ENCODE measurements around the gene EXOC3.
"Not testable (repeated sequence)": the region's sequence is repeated elsewhere in the genome, so short reads cannot be mapped to it uniquely, and the experiment has no call there.

EXOC3 gene

DNA sequence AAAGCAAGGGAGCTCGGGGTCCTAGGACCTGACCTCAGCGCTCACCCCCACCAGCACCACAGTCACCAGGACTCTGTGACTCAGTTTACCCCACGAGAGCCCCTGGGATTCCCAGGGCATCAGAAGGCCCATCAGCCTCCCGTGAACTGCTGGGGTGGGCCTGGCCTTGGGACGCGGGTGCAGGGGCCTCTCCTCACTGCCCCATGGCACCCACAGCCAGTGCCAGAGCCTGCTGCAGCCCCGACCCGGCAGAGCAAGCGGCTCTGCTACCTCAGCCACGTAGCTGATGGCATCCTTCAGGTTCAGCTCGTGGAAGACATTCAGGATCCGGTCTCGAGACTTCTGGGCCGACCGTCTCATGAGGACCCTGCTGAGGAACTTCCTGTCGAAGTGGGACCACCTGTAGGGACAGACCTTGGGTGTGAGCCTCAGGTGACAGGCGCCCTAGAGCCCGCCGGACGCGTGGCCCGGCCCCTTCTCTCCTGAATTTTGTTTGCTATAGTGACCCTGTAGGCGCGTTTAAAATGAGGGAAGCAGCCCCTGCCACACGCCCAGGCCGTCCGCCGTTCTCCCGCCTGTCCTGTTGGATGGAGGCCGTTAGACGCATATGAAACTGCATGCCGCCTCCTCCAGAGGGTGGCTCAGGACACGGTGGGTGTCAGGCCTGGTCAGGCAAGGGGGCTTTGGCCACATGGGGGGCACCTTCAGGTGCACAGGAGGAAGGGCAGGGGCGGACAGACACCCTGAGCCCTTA, 36.8 kb downstream of the EXOC3 start:
- TF ChIP-seq ZNF274 (IDR thresholded peaks at IDR 0.05; ENCODE audit: low read depth, low read length): no peak

DNA sequence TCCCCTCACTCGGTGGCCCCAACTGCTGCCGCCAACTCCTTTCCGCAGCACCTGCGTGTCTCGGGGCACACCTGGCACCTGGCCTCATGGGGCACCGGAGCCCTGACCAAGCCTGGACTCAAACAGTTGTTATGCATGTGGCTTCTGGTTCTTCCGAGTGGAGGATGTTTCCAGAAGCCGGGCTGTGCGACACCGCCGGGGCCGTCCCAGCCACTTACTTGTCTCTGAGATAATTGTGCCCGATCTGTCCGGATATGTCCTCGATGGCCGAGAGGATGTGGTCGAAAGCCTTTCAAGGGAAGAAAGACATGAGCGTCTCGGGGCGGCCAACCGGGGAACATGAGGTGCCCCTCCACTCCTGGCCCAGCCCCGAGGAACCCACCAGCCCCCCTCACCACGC, 38.4 kb downstream of the EXOC3 start:
- H3K4me3 ChIP-seq (ENCODE audit: low read length): no peak overlapping the region
- TF ChIP-seq ZNF274 (IDR thresholded peaks at IDR 0.05; ENCODE audit: low read depth, low read length): no peak

More for the DNA sequence above, 36.8 kb downstream of the EXOC3 start:
- no peak overlapping the region for H3K4me3 ChIP-seq (ENCODE audit: low read length)

DNA sequence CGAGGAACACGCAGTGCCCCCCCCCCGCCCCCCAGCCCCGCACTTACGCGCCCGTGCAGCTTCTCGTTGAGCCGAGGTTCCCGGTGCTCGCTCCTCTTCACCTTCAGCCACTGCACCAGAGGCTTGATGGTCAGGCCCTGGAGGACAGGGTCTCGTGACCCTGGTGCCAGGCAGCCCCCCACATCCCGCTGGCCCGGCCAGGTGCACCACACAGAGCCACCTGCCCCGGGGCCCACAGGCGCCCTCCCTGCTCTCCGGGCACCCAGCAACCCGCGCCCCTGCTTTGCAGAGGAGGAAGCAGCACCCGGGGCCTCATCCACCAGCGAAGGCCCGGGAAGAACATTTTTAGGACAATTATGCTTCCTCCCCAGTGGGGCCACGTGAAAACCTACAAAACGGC, 39.0 kb downstream of the EXOC3 start:
- H3K4me3 ChIP-seq (ENCODE audit: low read length): no peak overlapping the region
- no peak for TF ChIP-seq ZNF274 (IDR thresholded peaks at IDR 0.05; ENCODE audit: low read depth, low read length)

DNA sequence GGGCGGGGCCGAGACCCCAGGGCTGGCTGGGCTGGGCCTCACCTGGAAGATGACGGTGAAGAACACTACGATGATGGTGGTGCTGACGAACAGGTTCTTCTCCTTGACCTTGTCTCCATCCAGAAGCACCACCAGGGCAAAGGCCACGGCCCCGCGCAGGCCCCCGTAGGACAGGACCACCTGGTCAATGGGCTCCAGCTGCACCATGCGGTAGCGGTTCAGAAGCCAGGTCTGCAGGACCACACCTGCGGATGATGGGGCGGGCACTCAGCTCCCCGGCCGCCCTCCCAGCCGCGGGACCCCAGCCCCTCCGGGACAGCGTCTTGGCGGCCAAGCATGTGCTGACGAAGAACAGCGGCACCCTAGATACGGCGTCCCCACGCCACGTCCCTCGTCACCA, 39.5 kb downstream of the EXOC3 start:
- H3K4me3 ChIP-seq (ENCODE audit: low read length): no peak overlapping the region
- no peak for TF ChIP-seq ZNF274 (IDR thresholded peaks at IDR 0.05; ENCODE audit: low read depth, low read length)

DNA sequence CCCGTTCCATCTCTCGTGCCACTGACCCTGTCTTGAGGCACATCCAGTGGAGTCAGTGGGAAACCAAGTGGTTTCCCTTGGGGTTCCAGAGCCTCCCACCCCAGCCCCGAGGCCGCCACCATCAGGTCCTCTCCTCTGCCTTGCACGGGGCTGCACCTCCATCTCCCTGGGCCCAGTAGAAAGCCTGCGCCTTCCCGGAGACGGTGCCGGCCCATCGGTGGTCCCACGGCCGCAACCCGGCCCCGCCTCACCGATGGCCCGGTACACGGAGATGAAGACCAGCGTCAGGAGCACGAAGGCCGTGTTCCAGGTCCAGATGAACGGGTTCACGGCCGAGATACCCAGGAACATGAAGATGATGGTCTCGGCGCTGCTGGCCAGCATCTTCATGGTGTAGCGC, 40.0 kb downstream of the EXOC3 start:
- no peak for TF ChIP-seq ZNF274 (IDR thresholded peaks at IDR 0.05; ENCODE audit: low read depth, low read length)
- H3K4me3 ChIP-seq (ENCODE audit: low read length): no peak overlapping the region

DNA sequence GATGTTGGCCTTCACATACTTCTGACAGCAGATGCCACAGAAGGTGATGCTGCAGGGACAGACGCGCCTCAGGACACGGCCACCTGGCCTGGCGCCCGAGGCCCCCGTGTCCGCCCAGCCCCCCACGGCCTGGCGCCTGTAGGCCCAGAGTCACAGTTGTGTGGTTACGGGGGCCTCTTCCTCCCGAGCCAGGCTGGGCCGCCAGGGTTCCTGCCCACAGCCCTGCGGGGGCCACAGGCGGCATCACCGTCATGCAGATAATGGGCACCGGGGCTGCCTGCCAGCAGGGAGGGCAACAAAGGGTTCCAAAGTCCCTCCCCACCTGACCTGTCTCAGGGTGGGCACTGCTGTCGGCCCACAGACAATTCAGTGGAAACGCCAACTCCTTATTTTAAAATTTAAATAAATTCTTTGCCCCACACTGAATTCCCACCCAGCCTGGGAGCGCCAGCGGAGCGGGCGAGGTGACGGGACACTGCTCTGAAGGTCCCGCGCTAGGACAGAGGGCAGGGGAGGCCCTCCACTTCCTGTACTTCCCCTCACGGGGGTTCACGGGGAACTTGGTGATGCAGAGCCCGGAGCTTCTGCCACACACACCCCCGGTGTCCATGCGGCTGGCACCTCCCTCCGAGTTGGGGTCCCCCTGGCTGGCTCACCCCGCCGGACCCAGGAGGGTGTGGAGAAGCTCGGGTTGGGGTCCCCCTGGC, 40.6 kb downstream of the EXOC3 start:
- TF ChIP-seq ZNF274 (IDR thresholded peaks at IDR 0.05; ENCODE audit: low read depth, low read length): no peak
- H3K4me3 ChIP-seq (ENCODE audit: low read length): no peak overlapping the region

DNA sequence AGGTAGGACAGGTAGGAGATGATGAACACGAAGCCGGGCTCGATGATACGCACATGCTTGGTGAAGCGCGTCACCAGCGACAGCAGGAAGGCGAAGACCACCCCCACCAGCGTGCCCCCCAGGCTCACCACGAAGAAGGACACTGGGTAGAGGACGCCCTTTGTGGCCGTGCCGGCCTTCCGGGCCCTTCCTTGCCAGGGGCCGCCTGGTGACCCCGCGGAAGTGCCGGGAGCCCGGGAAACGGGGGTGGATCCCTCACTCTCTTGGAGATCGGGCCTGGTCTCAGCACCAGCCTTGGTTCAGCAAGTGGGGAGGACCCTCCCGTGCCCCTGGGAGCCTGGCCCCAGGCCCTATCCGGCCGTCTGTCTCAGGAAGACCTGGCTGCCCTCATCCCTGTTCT, 41.6 kb downstream of the EXOC3 start:
- TF ChIP-seq ZNF274 (IDR thresholded peaks at IDR 0.05; ENCODE audit: low read depth, low read length): no peak
- H3K4me3 ChIP-seq (ENCODE audit: low read length): no peak overlapping the region

DNA sequence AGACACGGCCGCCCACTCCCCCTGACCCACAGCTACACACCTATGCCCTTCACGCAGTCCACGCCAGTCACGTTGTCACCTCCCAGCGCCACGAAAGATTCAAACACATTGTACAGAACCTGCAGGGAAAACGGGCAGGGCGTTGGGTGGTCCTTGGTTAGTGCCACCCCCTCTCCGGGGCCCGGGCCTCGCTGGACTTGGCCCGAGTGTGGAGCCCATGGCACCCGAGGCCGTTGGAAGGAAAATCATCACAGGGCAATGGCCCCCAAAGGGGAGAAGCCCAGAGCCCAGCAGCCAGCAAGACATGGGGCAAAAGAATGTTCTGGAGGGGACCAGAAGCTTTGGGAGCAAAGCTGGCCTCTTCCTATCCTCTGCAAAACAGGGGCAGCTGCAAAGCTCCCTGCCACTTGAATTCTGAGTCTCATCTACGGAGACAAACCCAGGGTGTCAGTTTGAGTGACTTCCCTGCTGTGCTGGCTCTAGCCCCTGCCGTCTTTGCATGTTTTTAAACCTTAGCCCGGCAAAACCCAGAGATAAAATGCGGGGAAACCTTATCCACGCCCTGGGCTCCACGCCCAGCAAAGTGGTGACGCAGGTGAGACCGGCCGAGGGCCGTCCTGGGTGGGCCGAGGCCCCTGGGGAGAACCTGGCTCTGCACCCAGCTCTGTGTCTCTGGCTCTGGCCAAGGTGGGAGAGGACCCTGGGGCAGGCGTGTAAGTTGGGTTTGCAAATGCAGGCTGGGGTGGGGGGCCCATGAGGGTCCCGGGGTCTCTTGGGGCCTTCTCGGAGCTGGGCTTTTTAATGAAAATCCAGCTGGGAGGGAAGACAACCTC, 42.4 kb downstream of the EXOC3 start:
- TF ChIP-seq ZNF274 (IDR thresholded peaks at IDR 0.05; ENCODE audit: low read depth, low read length): no peak
- H3K4me3 ChIP-seq (ENCODE audit: low read length): no peak overlapping the region

DNA sequence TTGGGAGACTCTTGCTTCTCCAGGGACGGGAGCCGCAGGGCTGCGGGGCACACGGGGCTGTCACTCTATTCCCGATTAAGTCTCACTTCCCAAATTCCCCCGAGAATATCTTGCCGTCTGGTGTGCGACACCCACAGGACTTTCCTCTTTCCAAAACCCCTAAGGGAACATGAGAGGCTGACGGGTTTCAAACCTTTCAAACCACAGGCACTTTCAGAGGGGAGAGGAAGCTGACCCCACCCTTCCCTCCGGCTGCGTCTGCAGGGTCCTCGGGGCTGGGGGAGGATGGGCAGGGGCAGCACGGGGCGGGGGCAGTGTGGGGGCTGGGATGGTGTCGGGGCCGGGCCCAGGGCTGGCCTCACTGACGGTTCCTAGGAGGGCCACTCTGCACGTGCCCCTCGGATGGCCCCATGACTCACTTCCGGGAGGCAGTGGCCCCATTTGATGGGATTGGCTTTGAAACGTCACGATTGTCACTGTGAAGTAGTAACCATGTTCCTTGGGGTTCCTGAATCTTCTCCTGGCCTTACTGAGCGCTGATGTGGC, 43.0 kb downstream of the EXOC3 start:
- no peak for TF ChIP-seq ZNF274 (IDR thresholded peaks at IDR 0.05; ENCODE audit: low read depth, low read length)
- no peak overlapping the region for H3K4me3 ChIP-seq (ENCODE audit: low read length)

DNA sequence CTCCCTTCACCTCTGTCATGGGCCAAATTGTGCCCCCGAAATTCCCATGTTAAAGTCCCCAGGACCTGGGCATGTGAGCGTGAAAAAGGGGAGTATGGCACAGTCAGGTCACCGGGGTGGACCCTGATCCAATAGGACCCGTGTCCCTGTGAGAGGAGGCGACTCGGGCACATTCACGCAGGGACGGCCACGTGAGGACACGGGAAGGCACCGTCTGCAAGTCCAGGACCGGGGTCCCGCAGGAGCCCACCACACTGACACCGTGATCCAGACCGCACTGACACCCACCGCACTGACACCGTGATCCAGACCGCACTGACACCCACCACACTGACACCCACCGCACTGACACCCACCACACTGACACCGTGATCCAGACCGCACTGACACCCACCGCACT, 43.6 kb downstream of the EXOC3 start:
- H3K4me3 ChIP-seq (ENCODE audit: low read length): not testable (repeated sequence)

DNA sequence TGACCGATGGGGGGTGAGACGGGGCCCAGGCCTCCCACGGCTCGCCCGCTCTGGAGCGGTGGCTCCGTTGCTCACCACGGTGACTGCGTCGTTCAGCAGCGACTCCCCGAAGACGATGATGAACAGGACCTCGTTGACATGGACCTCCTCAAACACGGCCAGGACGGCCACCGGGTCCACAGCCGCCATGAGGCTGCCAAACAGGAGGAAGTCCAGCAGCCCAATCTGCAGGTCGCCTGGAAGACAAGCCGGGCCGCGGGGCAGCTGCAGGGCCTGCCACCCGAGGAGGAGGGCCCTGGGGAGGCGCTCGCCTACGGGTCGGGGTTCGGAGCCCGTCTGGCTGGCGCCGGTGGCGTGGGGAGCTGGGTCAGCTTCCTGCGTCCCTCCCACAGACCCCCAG, 45.3 kb downstream of the EXOC3 start:
- TF ChIP-seq ZNF274 (IDR thresholded peaks at IDR 0.05; ENCODE audit: low read depth, low read length): no peak
- H3K4me3 ChIP-seq (ENCODE audit: low read length): no peak overlapping the region

DNA sequence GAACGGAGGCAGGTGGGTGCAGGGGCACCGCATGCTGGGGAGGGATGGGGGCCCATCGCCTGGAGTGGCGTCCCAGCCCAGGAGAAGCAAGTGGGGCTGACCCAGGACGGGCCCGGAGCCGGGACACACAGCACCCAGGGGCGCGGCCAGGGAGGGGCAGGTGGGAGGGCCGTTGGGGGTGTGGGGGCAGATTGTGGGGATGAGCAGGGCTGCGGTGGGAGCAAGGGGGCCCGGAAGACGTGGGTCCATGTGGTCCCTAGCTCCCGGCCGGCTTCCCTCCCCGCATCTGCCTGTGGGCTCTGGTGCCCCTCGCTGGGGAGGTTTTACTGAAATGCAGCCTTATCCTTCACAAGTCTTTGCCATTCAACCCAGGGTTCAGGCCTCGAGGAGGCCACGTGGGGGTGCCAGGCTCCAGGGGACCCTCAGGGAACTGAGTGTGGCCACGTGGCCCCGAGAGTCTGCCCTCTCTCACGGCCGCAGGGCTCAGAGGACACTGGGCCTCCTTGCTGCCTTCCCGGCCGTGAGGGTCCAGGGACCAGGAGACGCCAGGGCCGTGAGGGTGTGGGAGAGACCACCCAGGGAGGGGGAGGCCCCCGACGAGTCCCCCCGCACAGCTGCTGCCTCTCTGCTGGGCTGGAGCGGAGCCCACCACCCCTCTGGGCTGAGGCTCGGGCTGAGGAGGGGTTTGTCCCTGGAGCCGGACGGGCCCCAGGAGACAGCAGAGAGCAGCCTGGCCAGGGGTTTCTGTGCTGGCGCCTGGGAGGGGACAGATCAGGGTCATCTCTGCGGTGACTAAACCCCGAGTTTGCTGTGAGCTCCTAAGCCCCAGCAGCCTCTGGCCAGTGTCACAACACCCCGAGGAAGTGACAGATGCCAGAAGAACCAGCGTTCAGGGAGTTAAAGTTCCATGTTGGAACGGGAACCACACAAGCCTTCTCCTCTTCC, 46.0 kb downstream of the EXOC3 start:
- TF ChIP-seq ZNF274 (IDR thresholded peaks at IDR 0.05; ENCODE audit: low read depth, low read length): no peak
- H3K4me3 ChIP-seq (ENCODE audit: low read length): no peak overlapping the region

DNA sequence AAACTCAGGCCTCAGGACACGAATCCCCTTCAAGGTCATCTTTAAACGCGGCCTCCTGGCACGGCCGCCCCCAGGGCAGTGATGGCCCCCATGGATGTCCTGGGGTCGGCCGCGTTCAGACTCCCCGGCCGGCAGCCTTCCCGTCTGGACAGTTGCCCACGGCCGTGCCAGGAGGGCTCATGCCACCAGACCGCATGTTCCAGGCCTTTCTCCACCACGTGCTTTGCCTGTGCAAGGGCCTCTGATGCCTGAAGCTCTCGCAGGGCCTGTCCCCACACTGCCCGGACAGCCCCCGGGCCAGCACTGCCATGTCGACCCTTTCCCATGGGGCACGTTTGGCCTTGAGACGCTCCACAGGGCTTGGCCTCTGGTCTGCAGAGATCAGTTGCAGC, 46.7 kb downstream of the EXOC3 start:
- no peak for TF ChIP-seq ZNF274 (IDR thresholded peaks at IDR 0.05; ENCODE audit: low read depth, low read length)

More for the DNA sequence above, 46.7 kb downstream of the EXOC3 start:
- no peak overlapping the region for H3K4me3 ChIP-seq (ENCODE audit: low read length)
